Thyroid gland (tissue), 4 donors: ENCODE results near the gene GALNTL6.

Source experiments
- POLR2A ChIP-seq, 2 donors: fragments of 450-650 bp; IDR thresholded peaks; one replicate each; pipeline ENCODE4 v1.6.1; 2017; ENCODE audit warnings: antibody characterized with exemption in 2 of 2, mild to moderate bottlenecking in 2 of 2, moderate library complexity in 1 of 2
- TF ChIP-seq, protein P1 (sequence below), 6 experiments: fragments of 200-600 bp in 3 of 6; fragments of 450-650 bp in 3 of 6; sonication (generic) in 3 of 6; IDR thresholded peaks; one replicate each; pipeline ENCODE4 v1.5.1; 2016 to 2019; ENCODE audit warnings: antibody characterized with exemption in 6 of 6, mild to moderate bottlenecking in 2 of 6, inconsistent platforms in 1 of 6, moderate library complexity in 1 of 6

DNA sequence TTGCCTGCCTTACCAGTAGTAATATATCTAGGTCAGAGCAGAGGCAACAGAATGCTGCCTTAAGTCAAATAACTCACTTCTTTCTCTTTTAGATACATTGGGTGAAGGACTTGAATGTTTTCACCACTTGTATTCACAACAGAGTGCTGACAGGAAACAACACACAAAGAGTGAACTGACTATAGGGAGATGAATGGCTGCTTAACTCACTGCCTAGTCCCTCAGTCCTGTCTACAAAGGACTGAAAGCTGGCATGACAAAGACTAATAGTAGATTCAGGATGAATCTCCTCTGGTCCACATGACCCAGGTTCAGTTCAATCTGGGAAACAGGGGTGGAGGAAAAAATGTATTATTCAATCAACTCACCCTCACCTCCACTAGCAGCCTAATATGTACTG lies 134.2 kb downstream of the GALNTL6 start:
- no peak for TF ChIP-seq POLR2A (IDR thresholded peaks at IDR 0.05)
- TF ChIP-seq, protein P1, sequence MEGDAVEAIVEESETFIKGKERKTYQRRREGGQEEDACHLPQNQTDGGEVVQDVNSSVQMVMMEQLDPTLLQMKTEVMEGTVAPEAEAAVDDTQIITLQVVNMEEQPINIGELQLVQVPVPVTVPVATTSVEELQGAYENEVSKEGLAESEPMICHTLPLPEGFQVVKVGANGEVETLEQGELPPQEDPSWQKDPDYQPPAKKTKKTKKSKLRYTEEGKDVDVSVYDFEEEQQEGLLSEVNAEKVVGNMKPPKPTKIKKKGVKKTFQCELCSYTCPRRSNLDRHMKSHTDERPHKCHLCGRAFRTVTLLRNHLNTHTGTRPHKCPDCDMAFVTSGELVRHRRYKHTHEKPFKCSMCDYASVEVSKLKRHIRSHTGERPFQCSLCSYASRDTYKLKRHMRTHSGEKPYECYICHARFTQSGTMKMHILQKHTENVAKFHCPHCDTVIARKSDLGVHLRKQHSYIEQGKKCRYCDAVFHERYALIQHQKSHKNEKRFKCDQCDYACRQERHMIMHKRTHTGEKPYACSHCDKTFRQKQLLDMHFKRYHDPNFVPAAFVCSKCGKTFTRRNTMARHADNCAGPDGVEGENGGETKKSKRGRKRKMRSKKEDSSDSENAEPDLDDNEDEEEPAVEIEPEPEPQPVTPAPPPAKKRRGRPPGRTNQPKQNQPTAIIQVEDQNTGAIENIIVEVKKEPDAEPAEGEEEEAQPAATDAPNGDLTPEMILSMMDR (IDR thresholded peaks at IDR 0.05) = no peak
